DMS114 treated with DMSO at 0.1 percent for 48 hours (cell line): Measurements from ENCODE around the gene IFNL1.
"Not testable (repeated sequence)": the region's sequence is repeated elsewhere in the genome, so short reads cannot be mapped to it uniquely, and the experiment has no call there.

ENCODE experiments used
- DNase-seq: peaks from one replicate; lab custom pipeline; 2025; ENCODE audit not compliant: unreplicated experiment; lab: John Stamatoyannopoulos, UW

The IFNL1 gene

DNA sequence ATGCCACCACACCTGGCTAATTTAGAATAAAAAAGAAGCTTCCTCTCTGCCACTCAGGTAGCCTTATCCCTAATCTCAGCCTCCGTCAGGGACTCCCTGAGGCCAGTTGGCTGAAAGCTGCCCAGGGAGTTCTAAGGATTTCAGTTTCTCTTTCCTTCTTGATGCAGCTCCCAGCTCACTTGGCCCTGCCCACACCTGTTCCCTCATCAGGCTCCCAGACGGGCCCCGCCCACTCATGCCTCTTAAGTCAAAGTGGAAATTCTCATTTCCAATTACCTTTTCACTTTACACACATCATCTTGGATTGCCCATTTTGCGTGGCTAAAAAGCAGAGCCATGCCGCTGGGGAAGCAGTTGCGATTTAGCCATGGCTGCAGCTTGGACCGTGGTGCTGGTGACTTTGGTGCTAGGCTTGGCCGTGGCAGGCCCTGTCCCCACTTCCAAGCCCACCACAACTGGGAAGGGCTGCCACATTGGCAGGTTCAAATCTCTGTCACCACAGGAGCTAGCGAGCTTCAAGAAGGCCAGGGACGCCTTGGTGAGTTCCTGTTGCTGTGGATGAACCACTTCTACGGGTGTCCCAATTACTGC lies at the start of gene IFNL1:
TSS of gene IFNL1 (plus strand) at position 353 of the 591 bp plus-strand sequence. CDS start at position 368, 15 bp downstream.
- DNase-seq, result no peak

DNA sequence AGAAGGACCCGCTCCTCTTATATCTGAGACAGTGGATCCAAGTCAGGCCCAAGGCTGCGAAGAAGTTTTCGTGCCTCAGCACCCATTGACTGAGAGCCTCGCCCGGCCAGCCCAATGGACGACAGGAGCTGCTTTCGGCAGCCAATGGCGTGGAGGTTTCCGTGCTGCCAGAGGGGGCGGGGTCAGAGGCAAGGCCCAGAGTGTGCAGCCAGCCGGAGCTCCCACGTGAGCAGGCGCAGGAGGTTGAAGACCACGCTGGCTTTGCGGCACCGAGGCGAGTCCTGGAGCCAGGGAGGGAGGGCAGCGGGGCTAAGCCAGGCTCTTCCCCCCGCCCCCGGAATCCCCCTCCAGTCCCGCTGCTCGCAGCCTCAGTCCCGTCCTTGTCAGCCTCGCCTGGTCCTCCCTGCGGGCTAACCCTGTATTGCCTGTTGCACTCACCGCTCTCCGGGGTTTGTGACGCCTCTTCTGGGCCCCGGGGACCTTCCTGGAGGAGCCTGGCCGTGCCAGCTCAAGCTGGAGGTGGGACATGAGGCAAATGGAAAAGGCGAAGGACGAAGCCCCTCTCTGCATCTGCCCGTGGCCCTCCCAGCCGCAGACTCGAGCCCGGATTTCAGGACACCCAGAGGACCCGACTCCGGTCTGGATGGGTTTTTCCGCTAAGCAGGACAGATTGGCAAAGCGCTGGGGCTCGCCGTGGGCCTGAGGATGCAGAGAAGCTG lies 49.1 kb upstream of the IFNL1 start:
- no peak for DNase-seq

DNA sequence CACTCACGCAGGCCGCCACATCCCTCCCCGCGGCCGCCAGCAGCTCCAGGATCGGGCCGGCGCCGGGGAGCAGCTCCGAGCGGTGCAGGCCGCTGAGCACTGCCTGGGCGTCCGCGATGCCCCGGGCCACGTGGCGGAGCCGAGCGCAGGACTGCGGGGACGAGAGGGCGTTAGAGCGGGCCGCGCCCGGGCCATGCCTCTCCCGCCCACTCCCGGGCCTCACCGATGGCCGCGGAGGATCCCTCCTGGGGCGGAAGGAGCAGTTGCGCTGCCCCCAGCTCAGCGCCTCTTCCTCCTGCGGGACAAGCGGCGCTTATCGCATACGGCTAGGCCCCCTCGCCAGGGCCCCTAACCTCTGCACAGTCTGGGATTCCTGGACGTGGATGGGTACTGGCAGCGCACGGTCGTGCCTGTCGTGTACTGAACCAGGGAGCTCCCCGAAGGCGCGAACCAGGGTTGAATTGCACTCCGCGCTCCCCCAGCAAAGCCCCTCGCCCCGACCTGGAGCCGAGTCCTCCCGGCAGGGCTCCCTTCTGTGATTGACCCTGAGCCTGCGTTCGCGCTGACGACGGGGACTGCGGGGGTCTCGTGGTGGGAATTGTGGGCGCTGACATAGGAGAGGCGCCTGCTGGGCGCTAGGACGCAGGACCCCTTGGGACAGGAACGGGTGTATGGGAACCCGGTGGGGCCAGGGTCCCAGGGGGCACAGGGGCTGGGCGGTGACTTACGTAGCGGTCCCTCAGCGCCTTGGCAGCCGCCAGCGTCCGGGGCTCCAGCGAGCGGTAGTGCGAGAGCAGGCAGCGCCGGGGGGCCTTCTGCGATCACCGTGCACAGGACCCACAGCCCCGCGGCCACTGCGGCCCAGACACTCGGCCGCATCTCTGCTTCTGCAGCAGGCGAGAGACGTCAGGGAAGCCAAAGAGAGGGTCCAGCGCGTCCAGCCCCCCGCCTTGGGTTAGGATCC lies 48.2 kb upstream of the IFNL1 start:
- no peak for DNase-seq

DNA sequence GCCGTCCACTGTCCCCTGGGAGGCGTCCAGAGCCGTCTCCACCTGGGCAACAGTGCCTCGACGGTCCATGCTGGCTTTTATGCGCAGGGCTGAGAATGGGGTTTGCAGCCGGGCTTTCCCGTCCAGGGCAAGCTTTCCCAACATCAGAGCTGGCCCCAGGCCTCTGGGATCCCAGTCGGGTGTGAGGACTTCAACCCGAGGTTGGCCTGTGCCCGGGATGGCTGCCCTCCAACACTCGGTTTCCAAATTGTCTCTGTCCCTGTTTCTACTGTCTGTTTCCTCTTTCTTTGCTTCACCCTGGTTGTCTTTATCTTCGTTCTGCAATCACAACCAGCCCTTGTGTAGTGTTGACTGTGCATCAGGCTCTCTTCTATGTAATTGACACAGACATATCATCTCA lies 47.4 kb upstream of the IFNL1 start, which contains the start of gene IFNL4:
TSS of gene IFNL4 (minus strand) at position 51 of the 400 bp plus-strand sequence.
- DNase-seq, result no peak

DNA sequence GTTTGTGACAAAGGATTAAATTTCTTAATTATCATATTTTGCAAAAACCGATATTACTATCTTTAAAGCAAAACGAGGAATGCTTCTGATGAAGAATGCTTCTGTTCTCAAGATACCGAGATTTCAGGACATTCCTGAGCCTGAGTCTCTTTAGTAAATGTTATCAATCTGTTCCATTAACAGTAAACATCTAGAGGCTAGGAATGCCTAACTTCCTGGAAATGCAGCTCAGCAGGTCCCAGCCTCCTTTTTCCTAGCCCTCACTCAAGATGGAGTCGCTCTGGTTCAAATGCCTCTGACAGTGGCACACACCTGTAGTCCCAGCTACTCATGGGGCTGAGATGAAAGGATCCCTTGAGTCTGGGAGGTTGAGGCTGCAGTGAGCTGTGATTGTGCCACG lies 45.1 kb upstream of the IFNL1 start:
- no peak for DNase-seq

DNA sequence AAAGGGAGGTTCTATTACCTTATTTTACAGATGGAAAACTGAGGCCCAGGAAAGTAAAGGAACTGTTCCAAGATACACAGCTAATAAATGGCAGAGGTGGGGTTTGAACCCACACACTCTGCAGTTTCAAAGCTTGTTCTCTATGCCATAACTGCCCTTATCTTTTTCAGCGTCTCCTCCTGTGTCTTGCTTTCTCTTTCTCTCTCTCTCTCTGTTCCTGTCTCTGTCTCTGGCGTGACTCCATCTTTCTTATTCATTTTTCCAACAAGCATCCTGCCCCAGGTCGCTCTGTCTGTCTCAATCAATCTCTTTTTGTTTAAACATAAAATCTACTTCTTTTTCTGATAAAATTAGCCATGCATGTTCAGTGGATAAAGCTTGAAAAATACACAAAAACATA lies 44.4 kb upstream of the IFNL1 start:
- DNase-seq, result no peak

DNA sequence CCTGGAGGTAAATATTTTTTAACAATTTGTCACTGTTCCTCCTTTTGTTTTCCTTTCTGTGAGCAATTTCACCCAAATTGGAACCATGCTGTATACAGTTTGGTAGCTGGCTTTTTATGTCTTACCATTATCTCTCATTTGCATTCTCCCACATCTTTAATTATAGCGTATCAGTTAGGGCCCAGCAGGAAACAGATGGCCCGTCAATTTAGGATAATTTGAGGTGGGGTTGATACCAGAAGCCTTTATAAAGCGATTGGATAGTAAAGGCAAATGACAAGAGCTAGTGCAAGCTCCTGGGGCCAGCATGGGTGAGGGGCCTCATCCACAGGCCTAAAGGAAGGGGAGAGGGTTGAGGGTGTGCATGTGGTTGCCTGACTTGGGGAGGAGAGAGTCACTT lies 43.7 kb upstream of the IFNL1 start:
- DNase-seq, result no peak

DNA sequence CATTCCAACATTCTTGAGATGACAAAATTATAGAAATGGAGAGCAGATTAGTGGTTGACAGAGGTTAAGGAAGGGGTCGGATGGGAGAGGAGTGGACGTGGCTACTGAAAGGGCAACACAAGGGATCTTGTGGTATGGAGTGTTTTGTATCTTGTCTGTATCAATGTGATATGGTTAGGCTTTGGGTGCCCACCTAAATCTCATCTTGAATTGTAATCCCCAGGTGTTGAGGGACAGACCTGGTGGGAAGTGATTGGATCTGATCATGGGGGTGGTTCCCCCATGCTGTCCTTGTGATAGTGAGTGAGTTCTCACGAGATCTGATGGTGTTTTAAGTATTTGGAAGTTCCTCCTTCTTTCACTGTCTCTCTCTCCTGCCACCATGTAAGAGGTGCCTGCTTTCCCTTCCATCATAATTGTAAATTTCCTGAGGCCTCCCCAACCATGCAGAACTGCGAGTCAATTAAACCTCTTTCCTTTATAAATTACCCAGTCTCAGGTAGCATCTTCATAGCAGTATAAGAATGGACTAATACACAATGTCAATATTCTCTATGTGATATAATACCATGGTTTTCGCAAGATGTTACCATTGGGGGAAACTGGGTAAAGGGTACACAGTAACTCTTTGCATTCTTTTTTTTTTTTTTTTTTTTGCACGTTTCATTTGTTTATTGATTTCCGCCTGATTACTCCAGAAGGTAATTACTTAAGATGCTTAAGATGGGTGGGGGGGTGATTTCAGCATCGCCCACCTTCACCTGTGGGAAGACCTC lies 42.6 kb upstream of the IFNL1 start:
- DNase-seq, result no peak

DNA sequence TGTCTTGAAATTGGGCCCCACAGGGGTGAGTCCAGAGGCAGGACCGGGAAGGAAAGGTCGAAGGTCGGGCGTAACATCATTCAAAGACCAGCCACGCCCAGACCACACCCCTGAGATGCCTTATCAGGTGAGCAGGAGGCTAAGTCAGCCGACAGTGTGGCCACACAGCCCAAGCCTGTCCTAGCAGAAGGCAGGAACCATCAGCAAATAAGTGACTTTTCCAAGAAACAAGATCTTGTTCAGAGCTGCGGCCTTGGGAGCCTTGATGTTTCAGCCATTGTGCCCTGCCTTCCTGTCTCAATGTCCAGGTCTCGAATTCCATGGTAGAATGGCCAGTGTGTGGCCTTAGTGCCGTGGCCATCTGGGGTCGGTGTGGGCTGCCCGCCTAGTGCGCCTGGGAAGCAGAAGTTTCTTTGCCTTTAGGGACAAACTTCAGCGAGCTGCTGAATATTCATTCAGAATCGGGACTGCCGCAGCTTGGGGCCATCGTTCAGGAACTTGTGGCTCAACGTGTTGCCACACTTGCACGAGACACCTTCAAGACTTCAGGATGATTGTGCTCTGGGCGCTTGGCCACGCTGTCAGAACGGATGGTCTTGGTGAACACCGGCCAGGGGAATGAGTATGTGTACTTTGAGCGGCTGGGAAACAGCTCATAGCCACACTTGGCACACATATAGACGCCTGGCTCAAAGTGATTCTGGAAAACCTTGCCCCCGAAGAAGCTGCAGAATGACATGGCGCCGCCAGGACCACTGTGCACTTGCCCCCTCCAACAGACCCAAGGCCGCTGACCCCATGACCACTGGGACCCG lies 41.5 kb upstream of the IFNL1 start:
- DNase-seq, result no peak

DNA sequence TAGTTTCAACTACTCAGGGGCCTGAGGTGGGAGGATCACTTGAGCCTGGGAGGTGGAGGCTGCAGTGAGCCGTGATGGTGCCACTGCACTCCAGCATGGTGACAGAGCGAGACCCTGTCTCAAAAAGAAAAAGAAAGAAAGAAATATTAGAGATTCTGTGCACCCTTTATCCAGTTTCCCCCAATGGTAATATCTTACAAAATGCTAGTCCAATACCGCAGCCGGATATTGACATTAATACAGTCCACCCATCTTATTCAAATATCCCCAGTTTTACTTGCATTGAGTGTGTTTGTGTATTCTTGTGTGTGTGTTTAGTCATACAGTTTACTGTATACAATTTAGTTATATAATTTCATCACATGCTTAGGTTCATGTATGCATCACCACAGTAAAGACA lies 39.0 kb upstream of the IFNL1 start:
- DNase-seq, result no peak

DNA sequence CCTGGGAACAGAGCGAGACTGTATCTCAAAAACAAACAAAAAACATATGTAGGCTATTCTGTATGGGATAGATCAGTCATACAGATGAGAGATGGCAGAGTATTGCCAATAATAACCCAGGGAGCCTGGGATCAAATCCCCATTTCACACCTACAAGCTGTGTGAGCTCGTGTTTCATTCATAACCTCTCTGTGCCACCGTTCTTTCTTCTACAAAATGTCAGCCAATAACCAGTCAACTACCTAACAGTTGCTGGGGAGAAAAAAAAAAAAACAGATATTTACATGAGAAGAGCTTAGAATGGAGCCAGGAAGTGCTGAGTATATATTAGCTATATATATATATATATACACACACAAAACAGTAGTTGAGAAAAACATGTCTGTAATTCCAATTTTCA lies 34.5 kb upstream of the IFNL1 start:
- no peak for DNase-seq

DNA sequence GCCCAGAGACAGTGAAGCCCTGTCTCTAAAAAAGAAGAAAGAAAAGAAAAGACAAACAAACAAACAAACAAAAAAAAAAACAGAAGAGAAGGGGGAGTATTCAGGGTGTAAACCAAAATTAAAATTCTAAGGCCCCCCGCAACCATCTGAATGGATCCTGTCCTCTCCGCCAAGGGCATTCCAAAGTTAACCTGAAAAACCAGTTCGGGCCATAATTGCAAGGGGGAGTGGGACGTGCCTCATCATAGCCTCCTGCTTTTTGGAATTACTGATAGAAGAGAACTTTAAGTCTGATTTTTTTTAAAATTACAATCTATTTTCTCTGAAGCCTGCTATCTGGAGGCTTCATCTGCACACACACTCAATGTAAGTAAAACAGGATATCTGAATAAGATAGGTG lies 33.7 kb upstream of the IFNL1 start:
- DNase-seq, result no peak

DNA sequence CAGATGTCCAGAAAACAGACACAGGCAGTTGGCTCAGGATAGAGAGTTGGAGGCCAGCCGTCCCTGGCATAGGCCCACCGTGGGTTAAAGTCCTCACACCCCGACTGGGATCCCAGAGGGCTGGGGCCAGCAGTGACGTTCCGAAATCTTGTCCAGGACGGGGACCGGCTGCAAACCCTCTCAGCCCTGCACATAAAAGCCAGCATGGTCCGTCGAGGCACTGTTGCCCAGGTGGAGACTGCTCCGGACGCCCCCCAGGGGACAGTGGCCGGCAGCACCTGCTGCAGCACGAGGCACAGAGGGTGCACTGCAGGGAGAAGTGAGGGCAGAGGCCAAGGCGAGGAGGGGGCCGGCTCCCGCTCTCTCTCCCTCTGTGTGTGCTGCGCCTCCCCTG lies 32.3 kb upstream of the IFNL1 start:
- no peak for DNase-seq

DNA sequence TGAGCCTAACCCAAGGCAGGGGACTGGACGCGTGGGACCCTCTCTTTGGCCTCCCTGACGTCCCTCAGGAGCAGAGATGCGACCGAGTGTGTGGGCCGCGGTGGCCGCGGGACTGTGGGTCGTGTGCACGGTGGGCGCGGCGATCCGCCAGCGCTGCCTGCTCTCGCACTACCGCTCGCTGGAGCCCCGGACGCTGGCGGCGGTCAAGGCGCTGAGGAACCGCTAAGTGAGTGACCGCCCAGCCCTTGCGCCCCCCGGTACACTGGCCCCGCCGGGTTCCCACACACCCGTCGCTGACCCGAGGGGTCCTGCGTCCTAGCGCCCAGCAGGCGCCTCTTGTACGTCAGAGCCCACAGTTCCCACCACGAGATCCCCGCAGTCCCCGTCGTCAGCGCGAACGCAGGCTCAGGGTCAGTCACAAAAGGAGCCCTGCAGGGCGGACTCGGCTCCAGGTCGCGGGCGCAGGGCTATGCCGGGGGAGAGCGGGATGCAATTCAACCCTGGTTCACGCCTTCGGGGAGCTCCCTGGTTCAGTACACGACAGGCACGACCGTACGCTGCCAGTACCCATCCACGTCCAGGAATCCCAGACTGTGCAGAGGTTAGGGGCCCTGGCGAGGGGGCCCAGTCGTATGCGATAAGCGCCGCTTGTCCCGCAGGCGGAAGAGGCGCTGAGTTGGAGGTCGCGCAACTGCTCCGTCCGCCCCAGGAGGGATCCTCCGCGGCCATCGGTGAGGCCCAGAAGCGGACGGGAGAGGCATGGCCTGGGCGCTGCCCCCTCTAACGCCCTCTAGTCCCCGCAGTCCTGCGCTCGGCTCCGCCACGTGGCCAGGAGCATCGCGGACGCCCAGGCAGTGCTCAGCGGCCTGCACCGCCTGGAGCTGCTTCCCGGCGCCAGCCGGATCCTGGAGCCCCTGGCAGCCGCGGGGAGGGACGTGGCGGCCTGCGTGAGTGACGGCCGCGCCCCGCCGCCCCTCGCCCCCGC lies 31.6 kb upstream of the IFNL1 start:
- DNase-seq, result no peak

DNA sequence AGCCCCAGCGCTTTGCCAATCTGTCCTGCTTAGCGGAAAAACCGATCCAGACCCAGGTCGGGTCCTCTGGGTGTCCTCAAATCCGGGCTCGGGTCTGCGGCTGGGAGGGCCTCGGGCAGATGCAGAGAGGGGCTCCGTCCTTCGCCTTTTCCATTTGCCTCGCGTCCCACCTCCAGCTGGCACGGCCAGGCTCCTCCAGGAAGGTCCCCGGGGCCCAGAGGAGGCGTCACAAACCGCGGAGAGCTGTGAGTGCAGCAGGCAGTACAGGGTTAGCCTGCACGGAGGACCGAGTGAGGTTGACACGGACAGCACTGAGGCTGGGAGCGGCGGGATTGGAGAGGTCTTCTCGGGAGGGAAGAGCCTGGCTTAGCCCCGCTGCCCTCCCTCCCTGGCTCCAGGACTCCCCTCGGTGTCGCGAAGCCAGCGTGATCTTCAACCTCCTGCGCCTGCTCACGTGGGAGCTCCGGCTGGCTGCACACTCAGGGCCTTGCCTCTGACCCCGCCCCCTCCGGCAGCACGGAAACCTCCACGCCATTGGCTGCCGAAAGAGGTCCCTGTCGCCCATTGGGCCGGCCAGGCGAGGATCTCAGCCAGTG lies 30.8 kb upstream of the IFNL1 start:
- no peak for DNase-seq

DNA sequence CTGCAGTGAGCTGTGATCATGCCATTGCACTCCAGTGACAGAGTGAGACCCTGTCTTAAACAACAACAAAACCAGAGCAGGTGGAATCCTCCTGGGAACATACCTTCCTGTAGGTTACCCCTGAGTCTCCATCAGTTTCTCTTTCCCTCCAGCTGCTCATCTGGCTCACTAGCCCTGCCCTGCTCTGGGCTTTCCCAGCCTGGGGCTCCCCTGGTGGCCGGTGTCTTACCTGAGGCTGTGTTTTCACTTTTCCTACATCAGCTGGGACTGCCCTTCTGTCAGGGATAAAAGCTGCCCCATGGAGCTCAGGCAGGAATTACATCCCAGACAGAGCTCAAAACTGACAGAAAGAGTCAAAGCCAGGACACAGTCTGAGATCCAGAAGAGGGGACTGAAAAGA lies 28.1 kb upstream of the IFNL1 start, which contains the start of gene IFNL2:
TSS of gene IFNL2 (plus strand) at position 312 of the 400 bp plus-strand sequence. CDS start 173 bp downstream, outside the sequence.
- DNase-seq, result not testable (repeated sequence)

DNA sequence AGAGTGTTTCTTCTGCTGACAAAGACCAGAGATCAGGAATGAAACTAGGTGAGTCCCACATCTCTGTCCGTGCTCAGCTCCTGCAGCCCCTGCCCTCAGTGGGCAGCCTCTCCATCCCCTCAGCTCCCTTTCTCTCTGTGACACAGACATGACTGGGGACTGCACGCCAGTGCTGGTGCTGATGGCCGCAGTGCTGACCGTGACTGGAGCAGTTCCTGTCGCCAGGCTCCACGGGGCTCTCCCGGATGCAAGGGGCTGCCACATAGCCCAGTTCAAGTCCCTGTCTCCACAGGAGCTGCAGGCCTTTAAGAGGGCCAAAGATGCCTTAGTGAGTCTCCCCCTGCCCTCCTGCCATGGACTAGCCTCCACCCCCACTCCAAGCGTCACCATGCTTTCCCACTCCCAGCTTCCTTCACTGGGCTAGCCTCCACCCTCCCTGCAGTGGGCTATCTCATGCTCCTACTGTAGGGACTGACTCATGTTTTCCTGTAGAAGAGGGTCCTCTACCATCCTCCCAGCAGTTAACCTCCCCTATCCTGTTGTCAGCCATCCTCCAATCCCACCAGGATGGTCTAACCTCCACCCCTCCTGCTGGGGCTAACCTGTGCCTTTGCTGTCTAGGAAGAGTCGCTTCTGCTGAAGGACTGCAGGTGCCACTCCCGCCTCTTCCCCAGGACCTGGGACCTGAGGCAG lies 27.5 kb upstream of the IFNL1 start:
- not testable (repeated sequence) for DNase-seq

DNA sequence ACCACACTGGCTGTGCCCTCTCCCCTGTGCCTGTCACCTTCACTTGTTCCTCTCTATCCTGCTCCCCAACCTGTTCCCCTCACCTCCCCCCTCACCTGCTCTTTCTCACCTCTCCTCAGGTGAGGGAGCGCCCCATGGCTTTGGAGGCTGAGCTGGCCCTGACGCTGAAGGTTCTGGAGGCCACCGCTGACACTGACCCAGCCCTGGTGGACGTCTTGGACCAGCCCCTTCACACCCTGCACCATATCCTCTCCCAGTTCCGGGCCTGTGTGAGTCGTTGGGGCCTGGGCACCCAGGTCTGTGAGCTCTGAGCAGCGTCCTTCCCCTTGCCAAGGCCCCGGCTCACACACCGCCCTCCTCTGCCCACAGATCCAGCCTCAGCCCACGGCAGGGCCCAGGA lies 26.8 kb upstream of the IFNL1 start:
- DNase-seq, result not testable (repeated sequence)
